ENCODE data around the gene FBXO45. TPM values are rescaled to one million over a fixed set of nuclear protein-coding genes. Genes with fewer than 3 reads are reported as not detected.

FBXO45 gene
- total RNA-seq, 1 experiment from 2014 or later, result 23.2 TPM

GRCh38 chr3:196518966-196519717, 49.3 kb upstream of the FBXO45 start (continued):
- TF ChIP-seq SP1 (IDR thresholded peaks at IDR 0.05; ENCODE audit: low read depth), result no peak
- TF ChIP-seq ZFX (IDR thresholded peaks at IDR 0.05), result no peak
- no peak for TF ChIP-seq FOSL1 (IDR thresholded peaks at IDR 0.05; ENCODE audit: low read depth)
- TF ChIP-seq CBX3 (IDR thresholded peaks at IDR 0.05; ENCODE audit: low read depth), result 0 out of 2 replicates have a peak, but pooled peaks have one; percentile 48
- peak; percentile 57 to 91 (median 87) for TF ChIP-seq CTCF (IDR thresholded peaks at IDR 0.05 in 2 of 3, conservative IDR thresholded peaks at IDR 0.05 in 1 of 3; ENCODE audit: borderline replicate concordance in 1 of 3, insufficient read depth in 1 of 3, low read depth in 2 of 3, low read length in 2 of 3)
- TF ChIP-seq RAD21 (IDR thresholded peaks at IDR 0.05; ENCODE audit: low read depth), result peak; percentile 99
- peak; percentile 95 for TF ChIP-seq MAX (IDR thresholded peaks at IDR 0.05)
- TF ChIP-seq YY1 (IDR thresholded peaks at IDR 0.05; ENCODE audit: extremely low read depth, insufficient replicate concordance, low read depth, low read length), result no peak
- no peak for TF ChIP-seq EZH2phosphoT487 (IDR thresholded peaks at IDR 0.05; ENCODE audit: borderline replicate concordance)

GRCh38 chr3:196519718-196520082, 48.8 kb upstream of the FBXO45 start:
- no peaks in the 10 kb centered on the region for H3K79me2 ChIP-seq (ENCODE audit: insufficient read depth, low read length)
- H2AFZ ChIP-seq (ENCODE audit: low read depth, low read length, poor library complexity, severe bottlenecking), result peak overlapping the region; percentile 91
- H3K4me2 ChIP-seq (ENCODE audit: low read length), result no peak overlapping the region
- CTCF ChIA-PET, result interaction anchor here (0.5 to 2.9 kb wide), 11 partner anchors 9 to 660 kb away, joined by 3 to 14 read pairs (median 6); no protein-coding TSS in a partner anchor
- H3K4me1 ChIP-seq (ENCODE audit: control insufficient read depth in 1 of 2, insufficient read depth in 2 of 2, low read length in 2 of 2), result peaks cover 2 to 7% of the 10 kb centered on the region in 2 experiments; a peak in 2 of 4 replicates
- no peak overlapping the region for H3K4me3 ChIP-seq (replicated peaks in 1 of 2; ENCODE audit: low read depth in 1 of 2, low read length in 2 of 2)
- no peaks in the 10 kb centered on the region for H3K27me3 ChIP-seq (ENCODE audit: insufficient read depth, low read length)
- ATAC-seq (no peak), DNase-seq (ENCODE audit: low read depth, low spot score) (no peak)
- RAD21 ChIA-PET (ENCODE audit: low non-redundant PET in 1 of 2, low total read pairs in 2 of 2, uncharacterized antibody in 2 of 2, unreplicated experiment in 2 of 2), result interaction anchor here (0.5 to 1.5 kb wide), 4 partner anchors 33 to 320 kb away, joined by 3 to 5 read pairs (median 4); no protein-coding TSS in a partner anchor
- intact Hi-C loops (cut with micrococcal nuclease), result loop anchor here (1.0 to 10.0 kb wide), 6 partner anchors 33 to 665 kb away; no protein-coding TSS in a partner anchor
- H3K9me3 ChIP-seq (ENCODE audit: control insufficient read depth in 1 of 2, insufficient read depth in 1 of 2, low read depth in 1 of 2, low read length in 2 of 2), result no peaks in the 10 kb centered on the region
- POLR2A ChIA-PET, result no interaction called here
- no TSS peak for BruUV-seq (replicated peaks)
- no peaks in the 10 kb centered on the region for H4K20me1 ChIP-seq (ENCODE audit: insufficient read depth)
- H3K9ac ChIP-seq (ENCODE audit: low read length), result no peak overlapping the region
- no peaks in the 10 kb centered on the region for H3K36me3 ChIP-seq (ENCODE audit: control insufficient read depth in 1 of 2, insufficient read depth in 2 of 2, low read length in 2 of 2)
- H3K9me2 ChIP-seq (ENCODE audit: insufficient read depth), result no peaks in the 10 kb centered on the region
- H3K27ac ChIP-seq (ENCODE audit: low read depth, low read length), result no peak overlapping the region
- TF ChIP-seq SP1 (IDR thresholded peaks at IDR 0.05; ENCODE audit: low read depth) (no peak), EZH2phosphoT487 (IDR thresholded peaks at IDR 0.05; ENCODE audit: borderline replicate concordance) (no peak), POLR2A (IDR thresholded peaks at IDR 0.05; ENCODE audit: borderline replicate concordance, extremely low read depth, insufficient read depth, insufficient read length) (no peak), ZBTB33 (IDR thresholded peaks at IDR 0.05; ENCODE audit: extremely low read depth, insufficient replicate concordance, low read length) (no peak), CBX3 (IDR thresholded peaks at IDR 0.05; ENCODE audit: low read depth) (no peak), ELF1 (IDR thresholded peaks at IDR 0.05; ENCODE audit: borderline replicate concordance, low read depth) (no peak), ZFX (IDR thresholded peaks at IDR 0.05) (no peak), SRF (IDR thresholded peaks at IDR 0.05; ENCODE audit: low read depth) (no peak), CTCF (IDR thresholded peaks at IDR 0.05 in 2 of 3, conservative IDR thresholded peaks at IDR 0.05 in 1 of 3; ENCODE audit: borderline replicate concordance in 1 of 3, insufficient read depth in 1 of 3, low read depth in 2 of 3, low read length in 2 of 3) (no peak), EZH2 (IDR thresholded peaks at IDR 0.05) (no peak), MAX (IDR thresholded peaks at IDR 0.05) (no peak), FOSL1 (IDR thresholded peaks at IDR 0.05; ENCODE audit: low read depth) (no peak)

Measured in HCT116 (cell line).